CD4-positive, alpha-beta memory T cell (primary cell): ENCODE data around the gene ZFAND3. TPM values are rescaled to one million over a fixed set of nuclear protein-coding genes. Genes with fewer than 3 reads are reported as not detected.

Experiments
- CTCF ChIA-PET: fragments of 350-600 bp; sonication (Branson Sonifier 250); formaldehyde crosslinking; loops from one replicate; lab custom pipeline; 2021; ENCODE audit warnings: inconsistent platforms; ENCODE audit not compliant: partially characterized antibody; lab: Charles Lee
- POLR2A ChIA-PET: fragments of 350-600 bp; sonication (Branson Sonifier 250); formaldehyde crosslinking; loops from one replicate; lab custom pipeline; 2021; ENCODE audit not compliant: partially characterized antibody; lab: Charles Lee
- DNase-seq, 5 donors: peaks; one replicate each; pipeline versions ENCODE4 v3.0.0 to v3.0.0-alpha.2; 2020 to 2022; ENCODE audit warnings: mixed read lengths in 1 of 5
- H3K27ac ChIP-seq: one replicate; pipeline ENCODE4 v1.7.0; 2013; ENCODE audit warnings: low read depth, low read length
- H3K27me3 ChIP-seq: 2 replicates; pipeline ENCODE4 v1.7.0; 2013; ENCODE audit warnings: mild to moderate bottlenecking, low read length, moderate library complexity; ENCODE audit not compliant: insufficient read depth
- H3K36me3 ChIP-seq: 2 replicates; pipeline ENCODE4 v1.7.0; 2013; ENCODE audit warnings: mild to moderate bottlenecking, low read length, moderate library complexity; ENCODE audit not compliant: insufficient read depth
- H3K4me1 ChIP-seq: 2 replicates; pipeline ENCODE4 v1.7.0; 2013; ENCODE audit warnings: mild to moderate bottlenecking, low read length, moderate library complexity; ENCODE audit not compliant: insufficient read depth
- H3K4me3 ChIP-seq, 2 donors: one replicate each; pipeline ENCODE4 v1.7.0; 2013; ENCODE audit warnings: low read length in 2 of 2, mild to moderate bottlenecking in 1 of 2
- H3K9me3 ChIP-seq, 2 donors: one replicate each; pipeline ENCODE4 v1.7.0; 2013; ENCODE audit warnings: low read length in 2 of 2, control low read depth in 1 of 2; ENCODE audit not compliant: control insufficient read depth in 1 of 2
- H3K27ac Mint-ChIP-seq, 7 donors: one replicate each; pipeline ENCODE4 v1.8.0; 2020 to 2021; ENCODE audit warnings: mixed read lengths in 7 of 7, mild to moderate bottlenecking in 6 of 7, inconsistent platforms in 3 of 7, moderate library complexity in 3 of 7
- H3K27me3 Mint-ChIP-seq, 2 donors: one replicate each; pipeline ENCODE4 v1.8.0; 2020 to 2021; ENCODE audit warnings: mixed read lengths in 2 of 2
- H3K36me3 Mint-ChIP-seq, 2 donors: one replicate each; pipeline ENCODE4 v1.8.0; 2020 to 2021; ENCODE audit warnings: mixed read lengths in 2 of 2, inconsistent platforms in 1 of 2, mild to moderate bottlenecking in 1 of 2
- H3K4me1 Mint-ChIP-seq, 4 donors: one replicate each; pipeline ENCODE4 v1.8.0; 2020 to 2021; ENCODE audit warnings: mixed read lengths in 4 of 4, mild to moderate bottlenecking in 1 of 4
- H3K4me3 Mint-ChIP-seq, 8 donors: one replicate each; pipeline ENCODE4 v1.8.0; 2020 to 2021; ENCODE audit warnings: mixed read lengths in 8 of 8, mild to moderate bottlenecking in 7 of 8, moderate library complexity in 6 of 8, inconsistent platforms in 3 of 8
- H3K9me3 Mint-ChIP-seq, 8 donors: one replicate each; pipeline ENCODE4 v1.8.0; 2020 to 2021; ENCODE audit warnings: mixed read lengths in 8 of 8, mild to moderate bottlenecking in 5 of 8, inconsistent platforms in 3 of 8, moderate library complexity in 1 of 8
- intact Hi-C: fragments of 100-400 bp; cut with micrococcal nuclease; formaldehyde crosslinking; loops from one replicate; pipeline ENCODE4 v1.15.1; 2023
- polyA plus RNA-seq, 2 donors: library from polyadenylated mRNA; unstranded; fragments of 300-500 nt; fragmentation: Illumina TruSeq; gene quantifications; one replicate each; pipeline ENCODE4 v1.2.3, GENCODE V29; 2021
- total RNA-seq, 2 experiments: library from RNA; stranded (reverse); gene quantifications; one replicate each; pipeline ENCODE4 v1.2.3, GENCODE V29; 2021

The ZFAND3 gene
- total and polyA plus RNA-seq, 4 experiments from 2014 or later = 2.1 to 33.0 (median 20.1) TPM

GRCh38 chr6:37897818-37898515 is 78.4 kb downstream of the ZFAND3 start:
- H3K27ac Mint-ChIP-seq = no peak overlapping the region
- H3K4me3 Mint-ChIP-seq = peak overlapping the region in 3 of 8 donors; percentile 43 to 49 (median 45)
- CTCF ChIA-PET = interaction anchor here (0.8 kb wide), 1 partner anchor 8 kb away, joined by 3 read pairs; no protein-coding TSS in a partner anchor
- peaks cover 28 to 52% (median 43%) of the 10 kb centered on the region in 4 donors for H3K4me1 Mint-ChIP-seq
- H3K36me3 Mint-ChIP-seq = peaks cover 17 to 38% of the 10 kb centered on the region in 2 donors
- no peak for DNase-seq
- Histone ChIP-seq H3K9me3 (no peaks in the 10 kb centered on the region), H3K4me1 (peaks cover 16% of the 10 kb centered on the region), H3K27me3 (no peaks in the 10 kb centered on the region), H3K4me3 (no peak overlapping the region), H3K36me3 (no peaks in the 10 kb centered on the region), H3K27ac (no peak overlapping the region)
- POLR2A ChIA-PET = interaction anchor here (0.7 kb wide), 1 partner anchor 23 kb away, joined by 3 read pairs; no protein-coding TSS in a partner anchor
- intact Hi-C loops = no loop called here
- peaks cover 0 to 27% (median 13%) of the 10 kb centered on the region in 8 donors for H3K9me3 Mint-ChIP-seq
- no peaks in the 10 kb centered on the region for H3K27me3 Mint-ChIP-seq

- Histone ChIP-seq H3K36me3 (no peaks in the 10 kb centered on the region), H3K4me1 (peaks cover 27% of the 10 kb centered on the region), H3K4me3 (no peak overlapping the region), H3K27me3 (no peaks in the 10 kb centered on the region), H3K9me3 (no peaks in the 10 kb centered on the region), H3K27ac (no peak overlapping the region)
- no peak for DNase-seq
- no peaks in the 10 kb centered on the region for H3K27me3 Mint-ChIP-seq
- peak overlapping the region in 1 of 7 donors; percentile 14 for H3K27ac Mint-ChIP-seq
- H3K4me3 Mint-ChIP-seq = no peak overlapping the region
- POLR2A ChIA-PET = no interaction called here
- H3K36me3 Mint-ChIP-seq = peaks cover 0 to 4% of the 10 kb centered on the region in 2 donors
- H3K4me1 Mint-ChIP-seq = peaks cover 35 to 63% (median 54%) of the 10 kb centered on the region in 4 donors
- intact Hi-C loops = no loop called here
- no peaks in the 10 kb centered on the region for H3K9me3 Mint-ChIP-seq
- CTCF ChIA-PET = no interaction called here
Measured at GRCh38 chr6:37903351-37904340, 84.1 kb downstream of the ZFAND3 start.

GRCh38 chr6:37904590-37904989 is 85.1 kb downstream of the ZFAND3 start:
- Histone ChIP-seq H3K27me3 (no peaks in the 10 kb centered on the region), H3K4me1 (peaks cover 37% of the 10 kb centered on the region), H3K4me3 (no peak overlapping the region), H3K27ac (no peak overlapping the region), H3K9me3 (no peaks in the 10 kb centered on the region), H3K36me3 (no peaks in the 10 kb centered on the region)
- H3K27ac Mint-ChIP-seq = no peak overlapping the region
- H3K36me3 Mint-ChIP-seq = no peaks in the 10 kb centered on the region
- POLR2A ChIA-PET = no interaction called here
- H3K27me3 Mint-ChIP-seq = no peaks in the 10 kb centered on the region
- no peaks in the 10 kb centered on the region for H3K9me3 Mint-ChIP-seq
- peaks cover 37 to 67% (median 57%) of the 10 kb centered on the region in 4 donors for H3K4me1 Mint-ChIP-seq
- intact Hi-C loops = no loop called here
- CTCF ChIA-PET = no interaction called here
- no peak for DNase-seq
- no peak overlapping the region for H3K4me3 Mint-ChIP-seq

- intact Hi-C loops = no loop called here
- no peaks in the 10 kb centered on the region for H3K36me3 Mint-ChIP-seq
- DNase-seq = no peak
- H3K4me1 Mint-ChIP-seq = peaks cover 46 to 72% (median 63%) of the 10 kb centered on the region in 4 donors
- Histone ChIP-seq H3K27ac (no peak overlapping the region), H3K36me3 (no peaks in the 10 kb centered on the region), H3K4me1 (peaks cover 50% of the 10 kb centered on the region), H3K4me3 (no peak overlapping the region), H3K9me3 (no peaks in the 10 kb centered on the region), H3K27me3 (no peaks in the 10 kb centered on the region)
- POLR2A ChIA-PET = no interaction called here
- no peak overlapping the region for H3K4me3 Mint-ChIP-seq
- H3K27ac Mint-ChIP-seq = no peak overlapping the region
- H3K27me3 Mint-ChIP-seq = no peaks in the 10 kb centered on the region
- no peaks in the 10 kb centered on the region for H3K9me3 Mint-ChIP-seq
- CTCF ChIA-PET = no interaction called here
Measured at GRCh38 chr6:37906121-37906520, 86.6 kb downstream of the ZFAND3 start.

GRCh38 chr6:37910998-37911397 is 91.5 kb downstream of the ZFAND3 start:
- H3K9me3 Mint-ChIP-seq = no peaks in the 10 kb centered on the region
- H3K4me1 Mint-ChIP-seq = peaks cover 56 to 79% (median 67%) of the 10 kb centered on the region in 4 donors
- no peak for DNase-seq
- Histone ChIP-seq H3K27ac (no peak overlapping the region), H3K4me3 (no peak overlapping the region), H3K36me3 (no peaks in the 10 kb centered on the region), H3K27me3 (no peaks in the 10 kb centered on the region), H3K4me1 (peaks cover 52% of the 10 kb centered on the region), H3K9me3 (no peaks in the 10 kb centered on the region)
- ChIA-PET CTCF (interaction anchor here (1.0 kb wide), 1 partner anchor 15 kb away, joined by 3 read pairs; no protein-coding TSS in a partner anchor), POLR2A (no interaction called here)
- peak overlapping the region in 1 of 8 donors; percentile 22 for H3K4me3 Mint-ChIP-seq
- intact Hi-C loops = no loop called here
- H3K27ac Mint-ChIP-seq = no peak overlapping the region
- H3K27me3 Mint-ChIP-seq = no peaks in the 10 kb centered on the region
- H3K36me3 Mint-ChIP-seq = peaks cover 4 to 8% of the 10 kb centered on the region in 2 donors

GRCh38 chr6:37913210-37913609 is 93.7 kb downstream of the ZFAND3 start:
- H3K36me3 Mint-ChIP-seq = peaks cover 14 to 19% of the 10 kb centered on the region in 2 donors
- no peak overlapping the region for H3K27ac ChIP-seq
- no peak overlapping the region for H3K4me3 ChIP-seq
- no peaks in the 10 kb centered on the region for H3K9me3 Mint-ChIP-seq
- H3K27ac Mint-ChIP-seq = no peak overlapping the region
- H3K4me1 ChIP-seq = peaks cover 42% of the 10 kb centered on the region
- ChIA-PET POLR2A (no interaction called here), CTCF (interaction anchor here (0.6 kb wide), 1 partner anchor 121 kb away, joined by 3 read pairs; no protein-coding TSS in a partner anchor)
- peaks cover 48 to 66% (median 61%) of the 10 kb centered on the region in 4 donors for H3K4me1 Mint-ChIP-seq
- H3K9me3 ChIP-seq = no peaks in the 10 kb centered on the region
- H3K27me3 ChIP-seq = no peaks in the 10 kb centered on the region
- intact Hi-C loops = no loop called here
- H3K36me3 ChIP-seq = no peaks in the 10 kb centered on the region
- peak overlapping the region in 1 of 8 donors; percentile 3 for H3K4me3 Mint-ChIP-seq
- DNase-seq = no peak
- H3K27me3 Mint-ChIP-seq = no peaks in the 10 kb centered on the region

- H3K36me3 Mint-ChIP-seq = peaks cover 14 to 24% of the 10 kb centered on the region in 2 donors
- H3K9me3 ChIP-seq = no peaks in the 10 kb centered on the region
- no peak overlapping the region for H3K4me3 ChIP-seq
- no peaks in the 10 kb centered on the region for H3K36me3 ChIP-seq
- H3K4me1 Mint-ChIP-seq = peaks cover 48 to 67% (median 59%) of the 10 kb centered on the region in 4 donors
- peaks cover 25% of the 10 kb centered on the region for H3K4me1 ChIP-seq
- intact Hi-C loops = no loop called here
- H3K9me3 Mint-ChIP-seq = no peaks in the 10 kb centered on the region
- no peaks in the 10 kb centered on the region for H3K27me3 ChIP-seq
- H3K27ac Mint-ChIP-seq = peak overlapping the region in 1 of 7 donors; percentile 86
- POLR2A ChIA-PET = interaction anchor here (1.6 kb wide), 1 partner anchor 97 kb away, joined by 5 read pairs; no protein-coding TSS in a partner anchor
- H3K27ac ChIP-seq = no peak overlapping the region
- DNase-seq = no peak
- no peak overlapping the region for H3K4me3 Mint-ChIP-seq
- CTCF ChIA-PET = no interaction called here
- H3K27me3 Mint-ChIP-seq = no peaks in the 10 kb centered on the region
Measured at GRCh38 chr6:37915463-37915862, 95.9 kb downstream of the ZFAND3 start.
